ENCODE data around the gene DYNC1I1. TPM values are rescaled to one million over a fixed set of nuclear protein-coding genes. Genes with fewer than 3 reads are reported as not detected.

Gene DYNC1I1
- total RNA-seq, 1 donor from 2014 or later: 38.8 TPM

DNA sequence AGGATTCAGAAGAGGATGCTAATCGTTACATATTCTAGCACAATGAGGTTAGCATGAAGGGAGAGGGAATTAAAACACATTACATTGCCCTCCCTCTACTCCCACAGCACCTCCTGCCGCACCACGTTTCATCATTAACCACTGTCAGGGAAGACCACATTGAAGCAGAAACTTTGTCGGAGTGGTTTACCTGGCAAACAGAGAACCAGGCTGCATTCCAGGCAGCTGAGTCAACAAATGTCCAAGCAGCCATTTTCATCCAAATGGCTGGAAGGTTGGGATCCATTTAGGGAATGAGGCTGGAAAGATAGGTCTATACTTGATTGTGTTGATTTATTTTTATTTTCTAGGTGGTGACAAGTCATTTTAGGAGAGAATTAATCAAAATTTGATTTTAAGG is 273.6 kb downstream of the DYNC1I1 start:
- TF ChIP-seq, protein P1, sequence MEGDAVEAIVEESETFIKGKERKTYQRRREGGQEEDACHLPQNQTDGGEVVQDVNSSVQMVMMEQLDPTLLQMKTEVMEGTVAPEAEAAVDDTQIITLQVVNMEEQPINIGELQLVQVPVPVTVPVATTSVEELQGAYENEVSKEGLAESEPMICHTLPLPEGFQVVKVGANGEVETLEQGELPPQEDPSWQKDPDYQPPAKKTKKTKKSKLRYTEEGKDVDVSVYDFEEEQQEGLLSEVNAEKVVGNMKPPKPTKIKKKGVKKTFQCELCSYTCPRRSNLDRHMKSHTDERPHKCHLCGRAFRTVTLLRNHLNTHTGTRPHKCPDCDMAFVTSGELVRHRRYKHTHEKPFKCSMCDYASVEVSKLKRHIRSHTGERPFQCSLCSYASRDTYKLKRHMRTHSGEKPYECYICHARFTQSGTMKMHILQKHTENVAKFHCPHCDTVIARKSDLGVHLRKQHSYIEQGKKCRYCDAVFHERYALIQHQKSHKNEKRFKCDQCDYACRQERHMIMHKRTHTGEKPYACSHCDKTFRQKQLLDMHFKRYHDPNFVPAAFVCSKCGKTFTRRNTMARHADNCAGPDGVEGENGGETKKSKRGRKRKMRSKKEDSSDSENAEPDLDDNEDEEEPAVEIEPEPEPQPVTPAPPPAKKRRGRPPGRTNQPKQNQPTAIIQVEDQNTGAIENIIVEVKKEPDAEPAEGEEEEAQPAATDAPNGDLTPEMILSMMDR (IDR thresholded peaks at IDR 0.05; ENCODE audit: borderline replicate concordance): no peak
- no peak overlapping the region for H3K27ac ChIP-seq (replicated peaks)
- no peak for DNase-seq
- no peaks in the 10 kb centered on the region for H3K36me3 ChIP-seq
- intact Hi-C loops (cut with micrococcal nuclease): no loop called here
- no peak overlapping the region for H3K4me3 ChIP-seq
- H3K9me3 ChIP-seq (replicated peaks): no peaks in the 10 kb centered on the region
- no peaks in the 10 kb centered on the region for H3K4me1 ChIP-seq
- no peaks in the 10 kb centered on the region for H3K27me3 ChIP-seq (ENCODE audit: low read depth)

DNA sequence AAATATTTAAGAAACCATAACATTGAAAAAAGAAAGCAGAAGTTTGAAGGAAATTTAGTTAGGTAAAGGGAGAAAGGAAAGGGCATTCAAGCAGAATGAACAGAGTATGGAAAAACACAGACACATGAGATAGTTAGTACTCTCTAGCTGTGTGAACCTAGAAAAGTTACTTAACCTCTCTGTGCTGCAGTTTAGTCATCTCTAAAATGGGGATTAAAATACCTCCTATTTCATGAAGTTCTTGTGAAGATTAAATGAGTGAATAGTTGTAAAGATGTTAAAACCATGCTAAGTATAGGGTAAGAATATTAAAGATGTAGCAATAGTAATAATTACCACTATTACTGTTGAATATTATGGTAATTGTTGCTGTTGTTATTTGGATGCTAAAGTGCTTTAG is 279.9 kb downstream of the DYNC1I1 start:
- Histone ChIP-seq H3K36me3 (no peaks in the 10 kb centered on the region), H3K27me3 (ENCODE audit: low read depth) (no peaks in the 10 kb centered on the region), H3K27ac (replicated peaks) (no peak overlapping the region), H3K4me1 (no peaks in the 10 kb centered on the region), H3K4me3 (no peak overlapping the region), H3K9me3 (replicated peaks) (no peaks in the 10 kb centered on the region)
- intact Hi-C loops (cut with micrococcal nuclease): no loop called here
- DNase-seq: no peak
- TF ChIP-seq, protein P1 (IDR thresholded peaks at IDR 0.05; ENCODE audit: borderline replicate concordance): no peak

DNA sequence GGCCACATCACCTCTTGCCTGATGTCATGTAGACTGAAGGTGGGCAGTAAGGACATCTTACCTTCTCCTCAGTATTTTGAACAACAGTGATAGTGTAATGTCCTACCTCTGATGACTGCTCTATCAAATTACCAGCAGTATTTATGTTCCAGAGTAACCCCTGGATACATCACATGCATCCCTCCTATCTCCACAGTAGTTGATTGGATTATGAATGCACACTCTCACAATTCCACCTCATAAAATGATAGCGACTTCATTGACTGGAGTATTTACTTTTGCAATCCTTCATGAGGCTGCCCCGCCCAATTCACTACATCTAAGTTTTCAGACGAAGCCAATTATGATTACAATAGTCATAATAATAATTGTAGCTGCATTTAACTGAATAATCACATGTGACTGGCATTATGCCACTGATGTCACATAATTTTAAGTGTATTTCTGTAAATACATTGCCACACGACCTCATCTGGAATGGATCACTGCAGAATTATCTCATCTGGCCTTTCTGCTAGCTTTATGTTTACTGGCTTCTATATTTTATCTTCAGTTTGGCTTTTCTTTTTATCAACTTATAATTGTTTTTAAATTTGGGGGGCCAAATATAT is 280.6 kb downstream of the DYNC1I1 start:
- intact Hi-C loops (cut with micrococcal nuclease): no loop called here
- Histone ChIP-seq H3K27ac (replicated peaks) (no peak overlapping the region), H3K4me1 (no peaks in the 10 kb centered on the region), H3K36me3 (no peaks in the 10 kb centered on the region), H3K9me3 (replicated peaks) (no peaks in the 10 kb centered on the region), H3K27me3 (ENCODE audit: low read depth) (no peaks in the 10 kb centered on the region), H3K4me3 (no peak overlapping the region)
- DNase-seq: no peak
- TF ChIP-seq, protein P1 (IDR thresholded peaks at IDR 0.05; ENCODE audit: borderline replicate concordance): no peak

DNA sequence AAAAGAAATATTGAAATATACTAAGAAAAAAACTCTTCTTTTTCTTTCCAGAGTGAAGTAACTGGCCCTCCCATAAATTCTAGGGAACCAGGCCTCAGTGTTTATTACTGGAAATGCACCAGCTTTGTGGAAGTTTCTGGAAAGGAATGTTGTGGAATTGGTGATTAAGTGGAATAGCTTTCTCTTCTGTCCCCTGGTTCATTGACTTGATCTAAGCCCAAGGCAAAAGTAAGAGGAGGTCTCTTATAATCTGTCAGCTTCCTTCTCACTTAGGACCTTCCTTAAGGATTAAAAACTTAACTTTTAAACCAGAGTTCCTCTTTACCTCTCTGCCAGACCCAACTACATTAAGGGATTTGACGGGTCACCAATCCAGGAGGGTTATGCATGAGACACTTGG is 283.4 kb downstream of the DYNC1I1 start:
- no peaks in the 10 kb centered on the region for H3K4me1 ChIP-seq
- H3K27me3 ChIP-seq (ENCODE audit: low read depth): no peaks in the 10 kb centered on the region
- H3K27ac ChIP-seq (replicated peaks): no peak overlapping the region
- H3K36me3 ChIP-seq: no peaks in the 10 kb centered on the region
- H3K9me3 ChIP-seq (replicated peaks): no peaks in the 10 kb centered on the region
- no peak for DNase-seq
- no peak overlapping the region for H3K4me3 ChIP-seq
- TF ChIP-seq, protein P1 (IDR thresholded peaks at IDR 0.05; ENCODE audit: borderline replicate concordance): no peak
- intact Hi-C loops (cut with micrococcal nuclease): no loop called here

DNA sequence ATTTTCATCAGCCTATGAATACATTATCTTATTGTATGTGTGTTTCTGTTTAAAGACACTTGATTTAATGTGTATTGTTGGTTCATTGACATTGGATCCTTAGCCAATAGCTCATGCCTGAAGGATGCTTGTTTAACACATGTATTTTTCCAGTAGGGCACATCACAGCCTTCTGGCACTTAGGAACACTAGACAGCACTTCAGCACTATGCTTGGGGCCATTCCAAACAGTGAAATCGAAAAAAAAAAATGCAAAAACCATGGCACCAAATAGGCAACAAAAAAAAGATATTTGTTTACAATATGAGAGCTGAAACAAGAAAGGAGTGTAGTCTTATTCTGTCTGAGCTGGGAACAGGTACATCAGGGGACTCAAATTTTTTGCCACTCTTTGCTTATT is 286.7 kb downstream of the DYNC1I1 start:
- Histone ChIP-seq H3K36me3 (no peaks in the 10 kb centered on the region), H3K4me1 (no peaks in the 10 kb centered on the region), H3K9me3 (replicated peaks) (no peaks in the 10 kb centered on the region), H3K27me3 (ENCODE audit: low read depth) (no peaks in the 10 kb centered on the region), H3K27ac (replicated peaks) (no peak overlapping the region), H3K4me3 (no peak overlapping the region)
- no peak for DNase-seq
- intact Hi-C loops (cut with micrococcal nuclease): no loop called here
- TF ChIP-seq, protein P1 (IDR thresholded peaks at IDR 0.05; ENCODE audit: borderline replicate concordance): no peak

All from left ventricle myocardium inferior (tissue), 1 donor.